CD4-positive, alpha-beta T cell treated with Interleukin-4 for 1 hour (primary cell): ENCODE data around the gene FNTB.
A peak's percentile ranks its signal among the peaks of the same experiment; 100 is the strongest.
"Not testable (repeated sequence)": the region's sequence is repeated elsewhere in the genome, so short reads cannot be mapped to it uniquely, and the experiment has no call there.

Source experiments
- DNase-seq, 2 donors: peaks; one replicate each; pipeline ENCODE4 v3.0.0-alpha.2; 2020 to 2022

The FNTB gene

DNA sequence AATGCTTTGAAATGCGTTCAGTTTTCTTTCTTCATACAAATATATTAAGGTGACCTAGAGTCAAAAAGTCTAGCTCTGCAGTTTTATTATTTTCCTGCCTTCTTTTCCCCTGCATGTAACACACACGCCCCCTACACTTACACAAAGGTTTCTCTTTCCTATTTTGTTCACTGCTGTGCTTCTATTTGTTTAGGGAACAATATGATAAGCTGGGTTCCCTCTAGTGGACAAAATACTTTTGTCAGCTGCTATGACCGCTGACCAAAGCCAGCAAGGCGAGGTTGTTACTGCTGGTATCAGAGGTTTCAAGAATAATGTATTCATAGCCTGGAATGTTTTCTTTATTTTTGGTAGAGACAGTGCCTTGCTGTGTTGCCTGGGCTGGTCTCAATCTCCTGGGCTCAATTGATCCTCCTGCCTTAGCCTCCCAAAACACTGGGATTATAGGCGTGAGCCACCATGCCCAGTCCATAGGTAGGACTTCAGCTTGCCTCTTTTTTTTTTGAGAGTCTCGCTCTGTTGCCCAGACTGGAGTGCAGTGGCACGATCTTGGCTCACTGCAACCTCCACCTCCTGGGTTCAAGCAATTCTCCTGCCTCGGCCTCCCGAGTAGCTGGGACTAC lies 33.4 kb downstream of the FNTB start:
- DNase-seq: peak in 1 of 2 donors; percentile 25

DNA sequence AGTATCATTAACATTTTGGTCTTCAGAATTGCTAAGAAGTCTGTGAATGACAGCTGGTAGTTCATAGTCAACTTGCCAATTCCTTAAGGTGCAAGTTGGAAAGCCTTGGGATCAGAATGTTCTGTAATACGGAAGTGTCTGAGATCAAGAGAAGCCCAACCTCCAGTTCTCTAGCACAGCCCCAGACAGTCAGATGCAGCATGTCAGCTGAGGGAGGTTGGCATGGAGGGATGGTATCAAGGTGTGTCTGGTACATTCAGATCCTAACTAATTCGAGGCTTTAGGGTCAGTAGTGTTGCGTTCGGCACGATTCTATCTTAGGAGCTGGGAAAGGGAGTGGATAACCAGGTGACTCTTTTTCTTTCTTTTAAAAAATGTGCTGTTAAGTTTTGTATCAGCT lies 38.3 kb downstream of the FNTB start:
- DNase-seq: no peak

GRCh38 chr14:65025818-65026217 lies 39.1 kb downstream of the FNTB start:
- DNase-seq: no peak

DNA sequence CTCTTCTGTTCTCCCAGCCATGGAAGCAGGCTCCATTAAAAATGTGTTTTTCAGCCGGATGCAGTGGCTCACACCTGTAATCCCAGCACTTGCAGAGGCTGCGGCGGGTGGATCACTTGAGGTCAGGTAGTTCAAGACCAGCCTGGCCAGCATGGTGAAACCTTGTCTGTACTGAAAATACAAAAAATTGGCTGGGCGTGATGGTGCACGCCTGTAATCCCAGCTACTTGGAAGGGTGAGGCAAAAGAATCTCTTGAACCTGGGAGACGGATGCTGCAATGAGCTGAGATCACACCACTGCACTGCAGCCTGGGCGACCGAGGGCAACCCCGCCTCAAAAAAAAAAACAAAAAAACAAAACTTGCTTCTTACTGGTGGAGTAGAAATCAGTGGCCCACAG lies 39.8 kb downstream of the FNTB start:
- DNase-seq: no peak

- DNase-seq: no peak
Observed at GRCh38 chr14:65027127-65027799, 40.6 kb downstream of the FNTB start.

DNA sequence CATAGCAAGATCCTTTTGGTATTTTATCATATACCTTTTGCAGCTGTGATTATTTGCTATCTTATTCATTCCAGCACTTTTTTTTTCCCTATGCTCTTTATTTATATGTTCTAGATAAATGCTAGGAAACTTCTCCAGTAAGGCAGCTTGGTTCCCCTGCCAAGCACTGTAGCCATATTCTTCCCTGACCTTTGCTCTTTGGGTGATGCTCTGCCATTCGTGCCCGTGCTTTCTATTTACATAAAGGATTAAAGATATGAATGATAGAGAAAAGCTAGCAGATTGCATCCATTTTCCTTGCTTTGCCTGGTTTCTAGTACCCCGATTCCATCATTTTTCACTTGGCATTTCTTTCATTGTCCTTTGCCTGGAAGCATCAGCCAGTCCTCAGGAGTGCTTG lies 42.2 kb downstream of the FNTB start:
- DNase-seq: no peak

DNA sequence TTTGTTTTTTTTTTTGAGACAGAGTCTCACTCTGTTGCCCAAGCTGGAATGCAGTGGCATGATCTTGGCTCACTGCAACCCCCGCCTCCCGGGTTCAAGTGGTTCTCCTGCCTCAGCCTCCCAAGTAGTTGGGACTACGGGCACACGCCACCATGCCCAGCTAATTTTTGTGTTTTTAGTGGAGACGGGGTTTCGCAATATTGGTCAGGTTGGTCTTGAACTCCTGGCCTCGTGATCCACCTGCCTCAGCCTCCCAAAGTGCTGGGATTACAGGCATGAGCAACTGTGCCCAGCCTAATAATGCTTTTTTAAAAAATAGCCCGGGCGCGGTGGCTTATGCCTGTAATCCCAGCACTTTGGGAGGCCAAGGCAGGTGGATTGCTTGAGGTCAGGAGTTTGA lies 44.6 kb downstream of the FNTB start:
- not testable (repeated sequence) for DNase-seq

GRCh38 chr14:65032319-65032718 lies 45.6 kb downstream of the FNTB start:
- DNase-seq: no peak

DNA sequence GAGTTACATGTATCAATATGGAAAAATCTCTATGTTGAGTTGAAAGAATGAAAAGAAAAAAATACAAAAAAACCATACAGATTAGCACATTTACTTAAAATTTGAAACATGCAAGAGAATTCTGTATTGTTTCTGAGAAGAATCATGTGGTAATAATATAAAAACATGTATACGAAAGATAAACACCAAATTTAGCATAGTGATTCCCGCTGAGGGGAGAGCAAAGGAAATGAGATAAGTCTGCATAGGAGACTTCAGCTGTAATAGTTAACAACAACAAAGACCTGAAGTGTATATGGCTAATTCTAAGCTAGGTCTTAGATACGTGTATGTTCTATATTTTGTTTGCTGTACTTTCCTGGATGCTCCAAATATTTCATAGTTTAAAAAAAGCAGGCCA lies 46.5 kb downstream of the FNTB start:
- no peak for DNase-seq

- no peak for DNase-seq
Observed at GRCh38 chr14:65034021-65034420, 47.3 kb downstream of the FNTB start.

- DNase-seq: no peak
Observed at GRCh38 chr14:65035049-65035448, 48.4 kb downstream of the FNTB start.

DNA sequence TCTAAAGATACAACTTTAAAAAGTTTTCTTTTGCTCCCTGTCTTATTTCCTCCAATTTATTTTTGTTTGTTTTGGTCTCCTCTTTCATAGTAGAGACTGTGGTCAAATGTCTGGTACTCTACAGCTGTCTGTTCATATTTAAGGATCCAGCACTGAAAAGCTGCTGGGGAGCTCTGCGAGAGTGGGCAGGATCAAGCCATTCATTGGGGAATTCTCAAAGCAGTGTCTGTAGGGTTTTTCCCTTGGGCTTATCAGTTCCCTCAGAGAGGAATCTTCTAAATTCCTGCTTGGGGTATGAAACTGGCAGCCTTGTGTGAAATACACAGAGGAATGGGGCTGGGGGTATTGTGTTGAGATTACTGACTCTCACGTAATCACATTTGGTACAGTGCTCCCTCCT lies 52.3 kb downstream of the FNTB start:
- DNase-seq: no peak

- no peak for DNase-seq
Observed at GRCh38 chr14:65040666-65041433, 54.2 kb downstream of the FNTB start.

- no peak for DNase-seq
Observed at GRCh38 chr14:65041434-65041915, 54.8 kb downstream of the FNTB start.

DNA sequence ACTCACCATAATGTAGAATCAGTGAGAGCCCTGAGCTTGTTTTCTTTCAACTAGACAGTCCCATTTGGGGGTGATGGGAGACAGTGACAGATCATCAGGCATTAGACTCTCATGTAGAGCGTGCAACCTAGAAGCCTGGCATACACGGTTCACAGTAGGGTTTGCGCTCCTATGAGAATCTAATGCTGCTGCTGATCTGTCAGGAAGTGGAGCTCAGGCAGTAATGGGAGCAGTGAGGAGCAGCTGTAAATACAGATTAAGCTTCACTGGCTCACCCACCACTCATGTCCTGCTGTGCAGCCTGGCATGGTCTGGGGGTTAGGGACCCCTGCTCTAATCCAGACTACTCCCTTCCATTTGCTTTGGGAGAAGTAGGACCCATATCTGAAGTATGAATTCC lies 55.6 kb downstream of the FNTB start:
- no peak for DNase-seq

DNA sequence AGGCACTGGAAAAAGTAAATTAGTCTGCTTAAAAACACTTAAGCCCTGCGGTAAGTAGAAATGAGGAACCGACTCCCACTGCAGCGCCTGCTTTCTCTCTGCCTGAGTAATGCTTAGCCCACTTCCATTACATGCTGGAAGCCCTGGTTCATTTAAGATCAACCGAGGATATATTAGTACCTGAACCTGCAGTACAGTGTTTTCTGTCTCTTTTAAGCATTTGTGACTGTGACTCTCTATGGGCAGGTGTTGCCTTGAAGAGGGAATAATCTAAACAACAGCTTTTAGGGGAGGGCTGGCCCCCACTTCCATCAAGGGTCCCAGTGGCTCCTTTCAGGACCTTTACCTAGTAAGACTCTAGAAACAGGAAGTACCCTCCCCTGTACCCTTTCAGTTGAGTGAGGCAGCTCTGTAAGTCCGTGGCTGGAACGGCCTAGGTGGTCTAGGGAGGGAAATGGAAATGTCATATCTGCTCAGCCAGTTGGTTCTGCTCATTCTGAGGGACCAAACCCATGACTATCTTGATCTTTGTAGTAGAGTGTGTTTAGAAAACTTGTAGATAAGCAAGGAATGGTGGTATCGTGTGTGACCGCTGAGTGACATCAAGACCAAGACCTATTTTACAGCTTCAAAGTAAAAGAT lies 56.2 kb downstream of the FNTB start:
- peak in 1 of 2 donors; percentile 28 for DNase-seq

- no peak for DNase-seq
Observed at GRCh38 chr14:65043893-65044595, 57.3 kb downstream of the FNTB start.

DNA sequence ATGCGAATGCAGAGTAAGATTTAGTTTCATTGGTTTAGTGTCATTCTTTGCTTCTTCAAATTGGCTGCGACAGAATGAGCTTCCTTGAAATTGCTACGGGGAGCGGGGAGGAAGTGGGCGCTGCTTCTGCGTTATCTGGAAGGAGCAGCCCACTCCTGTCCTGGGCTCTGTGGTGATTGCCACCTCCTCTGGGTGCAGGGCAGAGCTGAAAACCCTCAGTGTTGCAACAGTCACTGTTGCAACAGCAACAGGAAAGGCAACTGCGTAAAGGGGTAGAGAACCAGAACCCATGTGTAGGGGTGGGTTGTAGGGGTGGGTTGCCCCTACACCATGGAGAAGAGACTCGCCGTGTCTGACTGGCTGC lies 57.9 kb downstream of the FNTB start:
- peak; percentile 6 to 53 for DNase-seq

GRCh38 chr14:65045006-65045405 lies 58.3 kb downstream of the FNTB start:
- no peak for DNase-seq

DNA sequence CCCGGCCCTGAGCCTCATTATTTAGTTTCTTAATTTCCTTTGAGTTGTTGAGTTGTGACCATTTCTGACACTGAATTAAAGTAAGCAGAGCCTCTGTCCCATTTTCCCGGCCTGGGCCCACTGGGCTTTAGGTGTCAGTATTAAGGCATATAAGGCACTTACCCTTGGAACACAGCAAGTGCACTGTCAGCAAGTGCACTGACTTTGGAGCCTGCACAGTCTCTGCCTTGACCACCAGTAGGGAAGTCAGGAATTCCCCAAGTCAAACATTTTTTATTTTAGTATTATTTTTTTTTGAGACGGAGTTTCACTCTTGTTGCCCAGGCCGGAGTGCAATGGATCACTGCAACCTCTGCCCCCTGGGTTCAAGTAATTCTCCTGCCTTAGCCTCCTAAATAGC lies 59.0 kb downstream of the FNTB start:
- no peak for DNase-seq

DNA sequence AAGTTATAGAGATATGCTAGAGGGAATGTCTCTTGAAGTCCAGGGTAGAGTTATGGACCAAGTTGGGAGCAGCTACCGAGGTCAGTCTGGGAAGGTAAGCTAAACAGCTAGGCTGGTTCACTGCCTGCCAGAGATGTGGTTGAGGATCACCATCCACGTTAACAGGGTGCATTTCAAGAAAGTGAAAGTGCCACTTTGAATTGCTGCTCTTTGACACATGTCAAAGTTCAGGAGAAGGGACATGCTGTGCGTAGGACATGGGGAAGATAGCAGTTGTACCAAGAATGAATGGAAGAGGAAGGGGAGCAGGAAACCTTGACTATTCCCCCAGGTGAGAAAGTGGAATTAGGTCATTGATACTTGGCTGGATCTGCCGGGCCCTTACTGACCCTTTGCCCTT lies 66.1 kb downstream of the FNTB start:
- no peak for DNase-seq

DNA sequence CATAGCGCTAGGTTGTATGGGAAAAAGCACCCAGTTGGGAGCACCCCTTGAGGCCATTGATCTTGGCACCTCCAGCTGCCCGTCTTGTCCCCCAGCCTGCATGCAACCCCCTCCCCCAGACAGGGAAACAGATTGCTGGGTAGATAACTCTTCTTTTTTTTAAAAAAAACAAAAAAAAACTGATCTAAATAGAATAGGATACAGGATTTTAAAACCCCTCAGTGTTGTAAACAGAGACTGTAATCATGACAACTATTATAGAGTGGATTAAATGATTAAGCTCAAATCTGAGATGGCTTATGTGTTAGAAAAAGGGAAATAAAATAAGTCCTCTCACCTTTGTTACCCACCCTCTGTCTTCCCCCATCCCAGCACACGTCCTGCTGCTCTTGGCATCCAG lies 66.8 kb downstream of the FNTB start:
- no peak for DNase-seq
